Measurements from ENCODE around the gene CCDC43. TPM values are rescaled to one million over a fixed set of nuclear protein-coding genes. Genes with fewer than 3 reads are reported as not detected.

CCDC43 gene
- total RNA-seq, 3 donors from 2014 or later (not counting 1 experiment from before 2014, with no cell fraction given): 20.2 to 26.9 (median 23.7) TPM

DNA sequence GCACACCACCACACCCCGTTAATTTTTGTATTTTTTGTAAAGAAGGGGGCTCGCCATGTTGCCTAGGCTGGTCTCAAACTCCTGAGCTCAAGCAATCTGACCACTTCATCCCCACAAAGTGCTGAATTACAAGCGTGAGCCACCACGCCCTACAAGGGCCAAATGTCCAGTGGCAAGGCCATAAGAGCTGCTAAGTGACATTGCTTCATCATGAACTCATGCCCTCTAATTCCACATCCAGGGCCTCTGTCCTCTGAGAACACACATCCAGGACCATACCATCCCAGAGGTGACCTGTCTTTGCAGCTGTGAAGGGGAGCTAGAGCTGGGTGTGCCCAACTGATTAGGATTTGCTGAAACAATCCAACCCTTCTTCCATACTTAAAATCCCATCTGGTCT, 58.9 kb downstream of the CCDC43 start:
- Mint-ChIP-seq H3K27ac (no peak overlapping the region), H3K36me3 (no peaks in the 10 kb centered on the region), H3K4me3 (no peak overlapping the region), H3K9me3 (no peaks in the 10 kb centered on the region), H3K27me3 (ENCODE audit: low read depth in 2 of 2) (peaks cover 10 to 14% of the 10 kb centered on the region in 2 donors), H3K4me1 (peaks cover 0 to 14% of the 10 kb centered on the region in 2 donors)
- no peak overlapping the region for H3K27ac ChIP-seq (ENCODE audit: low read length)
- 86% methylated on average over 4 of the region's 4 CpGs for WGBS (ENCODE audit: insufficient coverage)
- intact Hi-C loops (cut with micrococcal nuclease): no loop called here
- TF ChIP-seq, protein P1, sequence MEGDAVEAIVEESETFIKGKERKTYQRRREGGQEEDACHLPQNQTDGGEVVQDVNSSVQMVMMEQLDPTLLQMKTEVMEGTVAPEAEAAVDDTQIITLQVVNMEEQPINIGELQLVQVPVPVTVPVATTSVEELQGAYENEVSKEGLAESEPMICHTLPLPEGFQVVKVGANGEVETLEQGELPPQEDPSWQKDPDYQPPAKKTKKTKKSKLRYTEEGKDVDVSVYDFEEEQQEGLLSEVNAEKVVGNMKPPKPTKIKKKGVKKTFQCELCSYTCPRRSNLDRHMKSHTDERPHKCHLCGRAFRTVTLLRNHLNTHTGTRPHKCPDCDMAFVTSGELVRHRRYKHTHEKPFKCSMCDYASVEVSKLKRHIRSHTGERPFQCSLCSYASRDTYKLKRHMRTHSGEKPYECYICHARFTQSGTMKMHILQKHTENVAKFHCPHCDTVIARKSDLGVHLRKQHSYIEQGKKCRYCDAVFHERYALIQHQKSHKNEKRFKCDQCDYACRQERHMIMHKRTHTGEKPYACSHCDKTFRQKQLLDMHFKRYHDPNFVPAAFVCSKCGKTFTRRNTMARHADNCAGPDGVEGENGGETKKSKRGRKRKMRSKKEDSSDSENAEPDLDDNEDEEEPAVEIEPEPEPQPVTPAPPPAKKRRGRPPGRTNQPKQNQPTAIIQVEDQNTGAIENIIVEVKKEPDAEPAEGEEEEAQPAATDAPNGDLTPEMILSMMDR (IDR thresholded peaks at IDR 0.05): no peak
- no peaks in the 10 kb centered on the region for H3K27me3 ChIP-seq (ENCODE audit: control insufficient read depth, insufficient read depth, low read length)
- H3K9me3 ChIP-seq (ENCODE audit: control insufficient read depth, insufficient read depth, low read length): no peaks in the 10 kb centered on the region
- H3K4me3 ChIP-seq (ENCODE audit: low read length): no peak overlapping the region
- ATAC-seq (no peak), DNase-seq (no peak)
- H3K36me3 ChIP-seq (ENCODE audit: control insufficient read depth, insufficient read depth, low read length): no peaks in the 10 kb centered on the region
- peaks cover 8% of the 10 kb centered on the region for H3K4me1 ChIP-seq (ENCODE audit: control insufficient read depth, insufficient read depth, low read length)

DNA sequence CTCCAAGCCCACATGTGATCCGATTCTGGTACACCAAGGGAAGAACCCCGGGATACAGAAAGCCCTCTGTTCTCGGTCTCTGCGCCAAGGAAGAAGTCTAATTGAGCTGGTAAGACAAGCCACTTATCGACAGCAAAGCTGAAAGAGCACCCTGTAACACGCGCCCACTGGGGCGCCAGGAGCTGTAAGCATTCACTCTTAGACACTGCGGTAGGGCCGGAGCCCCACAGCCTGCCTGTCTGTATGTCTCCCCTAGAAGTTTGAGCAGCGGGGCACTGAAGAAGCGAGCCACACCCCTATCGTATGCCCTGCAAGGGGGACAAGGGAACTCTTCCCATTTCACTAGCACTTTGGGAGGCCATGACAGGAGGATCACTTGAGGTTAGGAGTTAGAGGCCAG, 60.3 kb downstream of the CCDC43 start:
- DNase-seq (no peak), ATAC-seq (no peak)
- peaks cover 8% of the 10 kb centered on the region for H3K4me1 ChIP-seq (ENCODE audit: control insufficient read depth, insufficient read depth, low read length)
- intact Hi-C loops (cut with micrococcal nuclease): no loop called here
- no peaks in the 10 kb centered on the region for H3K36me3 ChIP-seq (ENCODE audit: control insufficient read depth, insufficient read depth, low read length)
- peaks cover 7 to 14% of the 10 kb centered on the region in 2 donors for H3K27me3 Mint-ChIP-seq (ENCODE audit: low read depth in 2 of 2)
- H3K4me3 Mint-ChIP-seq: no peak overlapping the region
- no peak overlapping the region for H3K4me3 ChIP-seq (ENCODE audit: low read length)
- H3K4me1 Mint-ChIP-seq: peaks cover 0 to 14% of the 10 kb centered on the region in 2 donors
- H3K27me3 ChIP-seq (ENCODE audit: control insufficient read depth, insufficient read depth, low read length): no peaks in the 10 kb centered on the region
- H3K9me3 Mint-ChIP-seq: no peaks in the 10 kb centered on the region
- TF ChIP-seq, protein P1 (IDR thresholded peaks at IDR 0.05): no peak
- H3K27ac Mint-ChIP-seq: no peak overlapping the region
- no peaks in the 10 kb centered on the region for H3K9me3 ChIP-seq (ENCODE audit: control insufficient read depth, insufficient read depth, low read length)
- no peak overlapping the region for H3K27ac ChIP-seq (ENCODE audit: low read length)
- 88% methylated on average over 13 of the region's 13 CpGs for WGBS (ENCODE audit: insufficient coverage)
- no peaks in the 10 kb centered on the region for H3K36me3 Mint-ChIP-seq

DNA sequence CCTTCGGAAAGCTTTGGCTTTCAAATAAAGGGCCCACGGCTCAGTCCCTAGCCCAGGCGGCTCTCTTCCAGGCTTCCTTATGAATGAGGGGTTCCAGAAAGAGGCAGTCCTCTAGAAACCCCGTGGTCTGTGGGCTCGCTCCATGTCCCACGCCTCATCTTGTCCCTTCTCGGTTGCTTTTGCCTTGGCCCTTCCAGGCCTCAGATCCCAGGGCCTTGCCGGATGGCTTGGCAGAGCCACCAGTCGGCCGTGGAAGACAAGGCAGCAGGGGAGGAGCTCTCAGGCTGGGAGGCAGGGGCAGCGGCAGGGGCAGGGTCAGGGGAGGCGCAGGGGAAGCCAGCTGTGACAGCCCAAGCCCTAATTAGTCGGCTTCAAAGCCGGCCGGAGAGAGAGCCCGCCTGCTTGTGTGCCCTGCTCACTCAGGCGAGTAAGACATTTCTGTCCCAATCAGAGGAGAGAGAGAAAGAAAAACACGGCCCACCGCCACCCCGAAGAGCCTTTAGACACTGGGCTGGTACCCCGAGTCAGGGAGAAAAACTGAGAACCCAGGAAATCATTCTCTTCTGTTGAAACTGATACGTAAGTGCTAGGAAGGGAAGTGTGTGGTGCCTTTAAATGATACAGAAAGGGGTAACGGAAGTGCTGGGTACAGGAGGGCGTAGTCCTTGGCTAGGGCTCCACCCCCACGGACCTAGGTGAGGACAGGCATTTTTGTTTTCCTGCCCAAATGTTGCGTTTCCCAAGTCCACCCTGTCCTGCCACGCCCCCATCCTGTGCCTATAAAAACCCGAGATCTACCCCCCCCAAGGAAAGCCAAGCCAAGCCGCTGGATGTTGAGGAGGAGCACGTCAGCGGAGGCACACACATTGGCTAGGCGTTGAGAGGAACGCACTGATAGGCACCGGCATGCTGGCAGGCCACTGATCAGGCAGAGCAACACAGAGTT, 61.1 kb downstream of the CCDC43 start:
- H3K9me3 ChIP-seq (ENCODE audit: control insufficient read depth, insufficient read depth, low read length): no peaks in the 10 kb centered on the region
- peak overlapping the region; percentile 65 for H3K27ac ChIP-seq (ENCODE audit: low read length)
- ATAC-seq (peak in 2 of 3 donors; percentile 69), DNase-seq (no peak)
- Mint-ChIP-seq H3K4me1 (peaks cover 0 to 14% of the 10 kb centered on the region in 2 donors), H3K27me3 (ENCODE audit: low read depth in 2 of 2) (peaks cover 3 to 7% of the 10 kb centered on the region in 2 donors), H3K36me3 (no peaks in the 10 kb centered on the region), H3K4me3 (peak overlapping the region; percentile 53), H3K9me3 (no peaks in the 10 kb centered on the region), H3K27ac (peak overlapping the region; percentile 26 to 79)
- 76% methylated on average over 34 of the region's 34 CpGs for WGBS (ENCODE audit: insufficient coverage)
- H3K4me1 ChIP-seq (ENCODE audit: control insufficient read depth, insufficient read depth, low read length): peaks cover 8% of the 10 kb centered on the region
- H3K36me3 ChIP-seq (ENCODE audit: control insufficient read depth, insufficient read depth, low read length): no peaks in the 10 kb centered on the region
- TF ChIP-seq, protein P1 (IDR thresholded peaks at IDR 0.05): no peak
- H3K27me3 ChIP-seq (ENCODE audit: control insufficient read depth, insufficient read depth, low read length): no peaks in the 10 kb centered on the region
- peak overlapping the region; percentile 18 for H3K4me3 ChIP-seq (ENCODE audit: low read length)
- intact Hi-C loops (cut with micrococcal nuclease): no loop called here
